SU-DHL-6 (cell line): ENCODE data around the gene COX7C.

ENCODE experiments used
- EZH2phosphoT487 ChIP-seq: fragments of 200-600 bp; sonication (generic), shearing (Covaris generic); conservative IDR thresholded peaks from 2 replicates; pipeline ENCODE4 v1.6.1; 2018; ENCODE audit warnings: mild to moderate bottlenecking, antibody characterized with exemption, low read length, moderate library complexity, mixed read lengths
- TF ChIP-seq, protein P1 (sequence below): fragments of 200-600 bp; sonication (generic); IDR thresholded peaks from one replicate; pipeline ENCODE4 v1.5.1; 2017; ENCODE audit warnings: antibody characterized with exemption, mild to moderate bottlenecking, low read length, moderate library complexity; ENCODE audit not compliant: insufficient read depth, poor library complexity, severe bottlenecking

DNA sequence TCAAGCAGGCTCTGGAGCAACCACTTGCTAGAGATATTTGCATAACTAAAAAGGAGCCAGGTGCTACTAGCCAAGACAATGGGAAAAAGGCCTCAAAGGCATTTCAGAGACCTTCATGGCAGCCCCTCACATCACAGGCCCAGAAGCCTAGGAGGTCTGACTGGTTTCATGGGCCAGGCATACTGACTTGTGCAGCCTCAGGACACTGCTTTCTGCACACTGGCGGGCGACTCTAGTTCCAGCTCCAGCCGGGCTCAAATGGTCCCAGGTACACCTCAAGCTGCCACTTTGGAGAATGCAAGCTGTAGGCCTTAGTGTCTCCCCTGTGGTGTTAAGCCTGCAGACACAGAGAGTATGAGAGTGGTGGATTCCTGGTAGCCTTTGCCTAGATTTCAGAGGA, 27.1 kb downstream of the COX7C start:
- TF ChIP-seq, protein P1, sequence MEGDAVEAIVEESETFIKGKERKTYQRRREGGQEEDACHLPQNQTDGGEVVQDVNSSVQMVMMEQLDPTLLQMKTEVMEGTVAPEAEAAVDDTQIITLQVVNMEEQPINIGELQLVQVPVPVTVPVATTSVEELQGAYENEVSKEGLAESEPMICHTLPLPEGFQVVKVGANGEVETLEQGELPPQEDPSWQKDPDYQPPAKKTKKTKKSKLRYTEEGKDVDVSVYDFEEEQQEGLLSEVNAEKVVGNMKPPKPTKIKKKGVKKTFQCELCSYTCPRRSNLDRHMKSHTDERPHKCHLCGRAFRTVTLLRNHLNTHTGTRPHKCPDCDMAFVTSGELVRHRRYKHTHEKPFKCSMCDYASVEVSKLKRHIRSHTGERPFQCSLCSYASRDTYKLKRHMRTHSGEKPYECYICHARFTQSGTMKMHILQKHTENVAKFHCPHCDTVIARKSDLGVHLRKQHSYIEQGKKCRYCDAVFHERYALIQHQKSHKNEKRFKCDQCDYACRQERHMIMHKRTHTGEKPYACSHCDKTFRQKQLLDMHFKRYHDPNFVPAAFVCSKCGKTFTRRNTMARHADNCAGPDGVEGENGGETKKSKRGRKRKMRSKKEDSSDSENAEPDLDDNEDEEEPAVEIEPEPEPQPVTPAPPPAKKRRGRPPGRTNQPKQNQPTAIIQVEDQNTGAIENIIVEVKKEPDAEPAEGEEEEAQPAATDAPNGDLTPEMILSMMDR: no peak
- no peak for TF ChIP-seq EZH2phosphoT487
